ENCODE measurements around the gene HECTD4. TPM values are rescaled to one million over a fixed set of nuclear protein-coding genes. Genes with fewer than 3 reads are reported as not detected.
"Not testable (repeated sequence)": the region's sequence is repeated elsewhere in the genome, so short reads cannot be mapped to it uniquely, and the experiment has no call there.

HECTD4 gene
- total RNA-seq, 2 experiments from 2014 or later, result 39.3 to 47.8 TPM

DNA sequence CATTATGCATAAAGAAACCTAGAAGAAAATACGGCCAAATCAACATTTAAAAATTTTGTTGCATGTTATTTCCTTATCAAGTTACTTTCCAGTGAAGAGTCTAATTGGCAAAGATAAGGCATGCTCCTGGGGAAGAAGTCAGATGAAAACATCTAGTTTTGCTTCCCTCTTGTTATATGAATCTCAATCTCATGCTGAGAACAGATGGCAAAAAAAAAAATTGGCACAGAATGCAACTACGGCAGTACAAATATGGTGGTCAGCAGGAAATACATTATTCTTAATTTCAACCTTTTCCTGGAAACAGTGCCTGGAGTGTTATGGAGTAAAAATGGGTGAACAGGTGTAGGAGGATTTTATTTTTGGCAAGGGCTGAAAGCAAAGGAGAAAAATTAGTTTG is 32.8 kb downstream of the HECTD4 start:
- POLR2A ChIA-PET, result no interaction called here

DNA sequence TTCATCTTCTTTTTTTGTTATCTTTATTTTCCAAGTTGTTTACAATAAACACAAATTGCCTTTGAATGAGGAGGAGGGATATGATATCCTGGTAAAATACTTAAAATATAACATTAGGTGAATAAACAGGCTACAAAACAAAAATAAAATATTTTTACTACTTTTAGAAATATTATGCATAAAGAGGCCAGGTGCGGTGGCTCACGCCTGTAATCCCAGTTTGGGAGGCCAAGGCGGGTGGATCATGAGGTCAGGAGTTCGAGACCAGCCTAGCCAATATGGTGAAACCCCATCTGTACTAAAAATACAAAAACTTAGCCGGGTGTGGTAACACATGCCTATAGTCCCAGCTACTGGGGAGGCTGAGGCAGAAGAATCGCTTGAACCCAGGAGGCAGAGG is 33.3 kb downstream of the HECTD4 start:
- ATAC-seq; POLR2A ChIA-PET; DNase-seq; H3K27me3 Mint-ChIP-seq (ENCODE audit: low read depth); H3K36me3 Mint-ChIP-seq (ENCODE audit: low read depth); H3K27ac Mint-ChIP-seq; H3K9me3 Mint-ChIP-seq (ENCODE audit: insufficient read depth); H3K4me3 Mint-ChIP-seq: not testable (repeated sequence)
- peaks cover 27% of the 10 kb centered on the region for H3K4me1 Mint-ChIP-seq (ENCODE audit: low read depth)
- CTCF ChIA-PET, result interaction anchor here (1.1 kb wide), 1 partner anchor 38 kb away, joined by 3 read pairs; no protein-coding TSS in a partner anchor

More for the DNA sequence above, 32.8 kb downstream of the HECTD4 start:
- Mint-ChIP-seq H3K27me3 (ENCODE audit: low read depth) (no peaks in the 10 kb centered on the region), H3K4me1 (ENCODE audit: low read depth) (peaks cover 27% of the 10 kb centered on the region), H3K4me3 (no peak overlapping the region), H3K27ac (no peak overlapping the region), H3K9me3 (ENCODE audit: insufficient read depth) (no peaks in the 10 kb centered on the region), H3K36me3 (ENCODE audit: low read depth) (no peaks in the 10 kb centered on the region)
- DNase-seq (no peak), ATAC-seq (no peak)
- CTCF ChIA-PET, result no interaction called here

DNA sequence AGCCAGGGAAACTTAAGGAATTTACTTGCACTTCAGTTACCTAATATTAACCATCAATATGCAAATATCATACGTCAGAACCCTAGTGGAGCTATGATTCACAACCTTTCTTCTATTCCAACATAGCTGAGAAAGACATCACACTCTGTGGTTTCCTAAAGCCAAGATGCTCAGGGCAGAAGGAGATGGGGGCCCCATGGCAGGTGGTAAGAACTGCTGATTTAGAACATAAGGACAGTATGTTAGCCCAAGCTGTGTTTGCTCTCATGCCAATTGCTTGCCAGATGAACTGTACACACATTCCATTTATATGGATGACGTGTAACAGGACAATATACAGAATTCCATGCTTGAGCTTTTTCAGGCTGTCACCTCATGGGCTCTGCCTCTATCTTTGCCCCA is 34.6 kb downstream of the HECTD4 start:
- ATAC-seq, result no peak
- H3K9me3 Mint-ChIP-seq (ENCODE audit: insufficient read depth), result no peaks in the 10 kb centered on the region

DNA sequence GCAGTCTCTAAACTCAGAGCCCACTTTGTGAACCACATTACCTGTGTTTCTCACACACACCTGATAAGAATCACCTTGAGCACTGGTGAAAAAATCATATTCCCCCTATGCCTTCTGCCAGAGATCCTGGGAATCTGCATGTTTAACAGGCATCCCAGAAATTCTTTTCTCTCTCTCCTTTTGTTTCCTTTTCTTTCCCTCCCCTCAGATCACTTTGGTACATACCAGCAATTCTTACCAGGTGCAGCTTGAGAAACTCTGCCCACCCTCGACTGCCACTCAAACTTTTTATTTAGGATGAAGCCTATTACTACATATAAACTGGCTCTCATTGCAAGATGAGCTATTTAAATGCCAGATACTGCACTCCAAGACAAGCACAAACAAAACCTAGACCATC is 36.0 kb downstream of the HECTD4 start:
- no peak for DNase-seq
- H3K36me3 Mint-ChIP-seq (ENCODE audit: low read depth), result no peaks in the 10 kb centered on the region
- ATAC-seq, result no peak
- POLR2A ChIA-PET, result interaction anchor here (0.7 kb wide), 1 partner anchor 119 kb away, joined by 3 read pairs; no protein-coding TSS in a partner anchor
- peaks cover 28% of the 10 kb centered on the region for H3K4me1 Mint-ChIP-seq (ENCODE audit: low read depth)
- H3K9me3 Mint-ChIP-seq (ENCODE audit: insufficient read depth), result no peaks in the 10 kb centered on the region
- CTCF ChIA-PET, result no interaction called here
- no peak overlapping the region for H3K27ac Mint-ChIP-seq
- H3K4me3 Mint-ChIP-seq, result no peak overlapping the region
- H3K27me3 Mint-ChIP-seq (ENCODE audit: low read depth), result no peaks in the 10 kb centered on the region

More for the DNA sequence above, 34.6 kb downstream of the HECTD4 start:
- H3K27ac Mint-ChIP-seq, result no peak overlapping the region
- DNase-seq, result no peak
- ChIA-PET POLR2A (no interaction called here), CTCF (no interaction called here)
- no peaks in the 10 kb centered on the region for H3K27me3 Mint-ChIP-seq (ENCODE audit: low read depth)
- H3K4me3 Mint-ChIP-seq, result no peak overlapping the region
- no peaks in the 10 kb centered on the region for H3K36me3 Mint-ChIP-seq (ENCODE audit: low read depth)
- peaks cover 26% of the 10 kb centered on the region for H3K4me1 Mint-ChIP-seq (ENCODE audit: low read depth)

DNA sequence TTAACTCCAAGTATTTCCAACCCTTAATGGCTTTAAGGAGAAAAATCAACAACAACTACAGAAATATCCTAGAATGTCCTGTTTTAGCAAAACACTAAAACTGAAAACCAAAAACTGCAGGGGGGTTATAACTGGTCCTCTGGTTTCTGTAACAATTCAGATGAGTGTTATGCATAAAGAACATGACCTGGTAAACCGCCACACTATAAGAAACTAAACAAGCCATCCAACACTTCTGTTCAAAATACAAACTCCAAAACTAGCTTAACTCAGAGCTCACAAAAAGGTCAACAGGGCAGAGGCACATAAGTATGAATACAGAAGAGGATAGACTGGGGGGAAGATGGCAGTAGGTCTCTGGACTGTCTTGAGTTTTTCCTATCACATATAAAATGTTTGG is 38.0 kb downstream of the HECTD4 start:
- ATAC-seq, result no peak
- ChIA-PET POLR2A (no interaction called here), CTCF (no interaction called here)
- Mint-ChIP-seq H3K4me1 (ENCODE audit: low read depth) (peaks cover 25% of the 10 kb centered on the region), H3K9me3 (ENCODE audit: insufficient read depth) (no peaks in the 10 kb centered on the region), H3K4me3 (no peak overlapping the region), H3K36me3 (ENCODE audit: low read depth) (no peaks in the 10 kb centered on the region), H3K27me3 (ENCODE audit: low read depth) (no peaks in the 10 kb centered on the region), H3K27ac (no peak overlapping the region)
- DNase-seq, result no peak

DNA sequence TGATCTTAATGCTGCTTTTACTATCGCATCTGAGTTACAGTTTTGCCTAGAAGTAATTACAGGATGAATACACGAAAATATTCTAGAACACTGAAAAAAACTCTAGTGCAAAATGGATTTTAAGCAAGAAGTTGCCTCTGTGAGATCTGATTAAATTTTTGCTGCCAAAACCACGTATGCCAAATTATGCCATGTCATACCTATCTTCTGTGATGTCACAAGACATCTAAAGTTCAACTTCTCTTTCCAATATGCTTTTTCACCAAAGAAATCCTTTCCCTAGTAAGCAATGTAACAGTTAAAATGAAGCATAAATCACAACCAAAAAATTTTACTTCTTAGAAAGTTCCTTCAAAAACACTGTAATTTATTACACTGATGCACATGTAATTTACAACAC is 39.6 kb downstream of the HECTD4 start:
- DNase-seq, result no peak
- CTCF ChIA-PET, result no interaction called here

DNA sequence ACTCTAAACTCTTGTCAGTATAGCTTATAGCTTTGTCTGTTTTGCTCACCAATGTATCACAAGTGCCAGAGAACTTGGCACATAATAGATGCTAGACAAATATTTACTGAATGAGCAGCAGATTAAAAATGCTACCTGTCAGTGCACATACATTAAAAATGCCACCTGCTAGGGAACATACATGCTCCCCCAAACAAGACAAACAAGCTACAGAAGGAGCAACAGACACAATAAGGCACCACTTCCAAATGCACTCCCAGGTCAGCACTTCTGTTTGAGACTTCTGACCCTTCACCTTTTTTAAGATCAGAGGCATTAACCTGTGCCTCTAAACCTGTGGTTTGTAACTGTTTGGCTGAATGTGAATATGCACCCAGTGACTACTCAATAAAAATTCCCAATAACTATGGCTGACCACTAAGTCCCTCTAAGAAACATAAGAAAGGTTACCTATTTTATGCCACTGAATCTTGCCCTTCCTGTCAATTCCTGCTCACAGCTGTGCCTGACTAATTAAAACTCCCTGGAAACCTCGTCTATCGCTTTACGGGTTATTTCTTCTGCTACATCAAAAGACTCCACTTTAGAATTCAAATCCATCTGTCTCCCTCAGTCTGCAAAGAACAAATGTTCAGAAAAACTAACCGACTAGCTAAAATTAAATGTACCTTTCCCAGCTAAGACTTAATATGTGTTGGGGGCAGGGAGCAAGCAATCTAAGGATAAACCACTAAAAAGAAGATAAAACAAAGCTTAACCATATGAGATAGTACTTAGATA is 41.0 kb downstream of the HECTD4 start:
- no peaks in the 10 kb centered on the region for H3K27me3 Mint-ChIP-seq (ENCODE audit: low read depth)
- no peak overlapping the region for H3K4me3 Mint-ChIP-seq
- H3K36me3 Mint-ChIP-seq (ENCODE audit: low read depth), result no peaks in the 10 kb centered on the region
- H3K27ac Mint-ChIP-seq, result no peak overlapping the region
- POLR2A ChIA-PET, result no interaction called here
- CTCF ChIA-PET, result interaction anchor here (0.6 kb wide), 1 partner anchor 82 kb away, joined by 3 read pairs; no protein-coding TSS in a partner anchor
- peaks cover 18% of the 10 kb centered on the region for H3K4me1 Mint-ChIP-seq (ENCODE audit: low read depth)
- ATAC-seq (no peak), DNase-seq (no peak)
- H3K9me3 Mint-ChIP-seq (ENCODE audit: insufficient read depth), result no peaks in the 10 kb centered on the region

More for the DNA sequence above, 39.6 kb downstream of the HECTD4 start:
- H3K27ac Mint-ChIP-seq, result no peak overlapping the region
- H3K9me3 Mint-ChIP-seq (ENCODE audit: insufficient read depth), result no peaks in the 10 kb centered on the region
- H3K4me1 Mint-ChIP-seq (ENCODE audit: low read depth), result peaks cover 20% of the 10 kb centered on the region
- no peak for ATAC-seq
- POLR2A ChIA-PET, result no interaction called here
- H3K36me3 Mint-ChIP-seq (ENCODE audit: low read depth), result no peaks in the 10 kb centered on the region
- H3K27me3 Mint-ChIP-seq (ENCODE audit: low read depth), result no peaks in the 10 kb centered on the region
- H3K4me3 Mint-ChIP-seq, result no peak overlapping the region

DNA sequence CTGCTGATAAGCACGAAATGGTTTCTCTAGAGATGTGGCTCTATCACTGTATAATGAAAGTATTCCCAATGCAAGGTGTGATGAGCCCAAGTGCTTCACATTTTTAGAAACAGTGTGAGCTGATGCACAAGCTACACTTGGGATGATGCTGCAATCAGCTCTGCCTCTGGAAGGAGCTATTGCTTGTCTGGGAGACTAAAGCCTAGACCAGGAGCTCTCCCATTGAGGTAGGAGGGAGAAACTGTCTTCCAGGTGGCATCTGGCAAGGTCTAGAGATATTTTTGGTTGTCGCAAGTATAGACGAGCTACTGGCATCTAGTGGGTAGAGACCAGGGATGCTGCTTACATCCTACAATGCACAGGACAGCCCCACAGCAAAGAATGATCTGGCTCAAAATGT is 42.0 kb downstream of the HECTD4 start:
- CTCF ChIA-PET, result interaction anchor here (0.9 kb wide), 1 partner anchor 14 kb away, joined by 3 read pairs; no protein-coding TSS in a partner anchor

DNA sequence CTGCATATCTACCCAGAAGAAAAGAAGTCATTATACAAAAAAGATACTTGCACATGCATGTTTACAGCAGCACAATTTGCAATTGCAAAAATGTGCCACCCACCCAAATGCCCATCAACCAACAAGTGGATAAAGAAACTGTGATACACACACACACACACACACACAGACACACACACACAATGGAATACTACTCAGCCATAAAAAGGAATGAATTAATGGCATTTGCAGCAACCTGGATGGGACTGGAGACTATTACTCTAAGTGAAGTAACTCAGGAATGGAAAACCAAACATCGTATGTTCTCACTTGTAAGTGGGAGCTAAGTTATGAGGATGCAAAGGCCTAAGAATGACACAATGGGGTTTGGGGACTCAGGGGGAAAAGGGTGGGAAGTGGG is 47.2 kb downstream of the HECTD4 start:
- ATAC-seq; H3K9me3 Mint-ChIP-seq (ENCODE audit: insufficient read depth); DNase-seq; H3K4me1 Mint-ChIP-seq (ENCODE audit: low read depth); H3K27ac Mint-ChIP-seq; POLR2A ChIA-PET; H3K36me3 Mint-ChIP-seq (ENCODE audit: low read depth); H3K4me3 Mint-ChIP-seq; CTCF ChIA-PET; H3K27me3 Mint-ChIP-seq (ENCODE audit: low read depth): not testable (repeated sequence)

More for the DNA sequence above, 42.0 kb downstream of the HECTD4 start:
- no peak overlapping the region for H3K4me3 Mint-ChIP-seq
- no peak overlapping the region for H3K27ac Mint-ChIP-seq
- peaks cover 8% of the 10 kb centered on the region for H3K4me1 Mint-ChIP-seq (ENCODE audit: low read depth)
- H3K36me3 Mint-ChIP-seq (ENCODE audit: low read depth), result no peaks in the 10 kb centered on the region
- no peak for ATAC-seq
- POLR2A ChIA-PET, result no interaction called here
- no peaks in the 10 kb centered on the region for H3K9me3 Mint-ChIP-seq (ENCODE audit: insufficient read depth)
- DNase-seq, result no peak
- no peaks in the 10 kb centered on the region for H3K27me3 Mint-ChIP-seq (ENCODE audit: low read depth)

DNA sequence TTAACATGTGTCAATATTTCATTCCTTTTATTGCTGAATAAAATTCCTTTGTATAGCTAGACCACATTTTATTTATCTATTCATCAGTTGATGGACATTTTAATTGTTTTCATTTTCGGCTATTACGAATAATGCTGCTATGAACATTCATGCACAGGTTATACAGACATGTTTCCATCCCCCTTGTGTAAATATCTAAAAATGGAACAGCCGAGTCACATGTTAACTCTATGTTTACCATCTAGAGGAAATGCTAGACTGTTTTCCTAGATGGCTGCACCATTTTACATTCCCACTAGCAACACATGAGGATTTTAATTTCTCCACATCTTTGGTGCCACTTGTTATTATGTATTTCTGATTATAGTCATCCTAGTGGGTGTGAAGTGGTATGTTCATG is 49.2 kb downstream of the HECTD4 start:
- POLR2A ChIA-PET, result no interaction called here

DNA sequence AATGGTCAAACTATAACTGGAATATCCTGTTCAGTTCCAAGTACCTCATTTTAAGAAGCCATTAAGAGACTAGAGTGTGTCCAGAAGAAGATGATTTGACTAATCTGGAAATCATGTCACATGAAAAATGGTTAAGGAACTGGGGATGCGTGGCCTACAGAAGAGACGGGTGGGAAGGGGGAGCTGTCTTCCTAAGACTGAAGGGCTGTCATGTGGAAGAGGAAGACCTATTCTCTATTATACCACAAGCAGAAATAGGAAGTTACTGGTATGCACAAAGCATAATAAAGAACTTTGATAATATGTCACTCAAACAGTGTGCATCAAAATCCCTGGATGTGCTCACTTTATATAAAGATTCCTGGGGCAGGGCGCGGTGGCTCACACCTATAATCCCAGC is 50.3 kb downstream of the HECTD4 start:
- H3K27me3 Mint-ChIP-seq (ENCODE audit: low read depth), result no peaks in the 10 kb centered on the region
- no peaks in the 10 kb centered on the region for H3K9me3 Mint-ChIP-seq (ENCODE audit: insufficient read depth)
- H3K36me3 Mint-ChIP-seq (ENCODE audit: low read depth), result peaks cover 5% of the 10 kb centered on the region
- ChIA-PET POLR2A (interaction anchor here (0.6 kb wide), 1 partner anchor 579 kb away, joined by 4 read pairs; no protein-coding TSS in a partner anchor), CTCF (no interaction called here)
- H3K4me3 Mint-ChIP-seq, result no peak overlapping the region
- no peaks in the 10 kb centered on the region for H3K4me1 Mint-ChIP-seq (ENCODE audit: low read depth)
- no peak for DNase-seq
- no peak for ATAC-seq
- H3K27ac Mint-ChIP-seq, result no peak overlapping the region

More for the DNA sequence above, 49.2 kb downstream of the HECTD4 start:
- Mint-ChIP-seq H3K27me3 (ENCODE audit: low read depth) (no peaks in the 10 kb centered on the region), H3K9me3 (ENCODE audit: insufficient read depth) (no peaks in the 10 kb centered on the region), H3K4me1 (ENCODE audit: low read depth) (no peaks in the 10 kb centered on the region), H3K4me3 (no peak overlapping the region), H3K36me3 (ENCODE audit: low read depth) (peaks cover 5% of the 10 kb centered on the region), H3K27ac (no peak overlapping the region)
- DNase-seq (no peak), ATAC-seq (no peak)
- CTCF ChIA-PET, result no interaction called here

DNA sequence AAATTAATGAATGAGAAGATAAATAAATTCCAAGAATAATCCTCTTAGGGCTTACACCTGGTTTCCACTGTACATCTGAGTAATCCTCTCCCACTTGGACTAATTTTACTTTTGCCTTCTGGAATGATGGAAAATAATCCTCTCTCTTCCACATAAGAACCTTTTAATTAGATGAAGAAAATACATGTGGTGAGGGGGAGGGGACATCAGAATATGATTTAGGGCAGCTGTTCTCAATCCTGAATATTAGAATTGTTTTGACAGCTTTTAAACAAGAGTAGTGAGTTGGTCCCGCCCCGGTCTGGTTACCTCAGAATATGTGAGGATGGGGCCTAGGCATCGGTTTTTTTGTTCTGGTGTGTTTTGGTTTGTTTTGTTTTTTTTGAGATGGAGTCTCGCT is 51.5 kb downstream of the HECTD4 start:
- no peak for DNase-seq
- Mint-ChIP-seq H3K4me1 (ENCODE audit: low read depth) (no peaks in the 10 kb centered on the region), H3K9me3 (ENCODE audit: insufficient read depth) (no peaks in the 10 kb centered on the region), H3K36me3 (ENCODE audit: low read depth) (peaks cover 5% of the 10 kb centered on the region), H3K4me3 (no peak overlapping the region), H3K27me3 (ENCODE audit: low read depth) (no peaks in the 10 kb centered on the region), H3K27ac (no peak overlapping the region)
- ChIA-PET CTCF (no interaction called here), POLR2A (no interaction called here)
- ATAC-seq, result no peak

Data from activated CD8-positive, alpha-beta T cell treated with anti-CD3 and anti-CD28 coated beads, Interleukin-2, amount 10 ng/mL, durations not matched to agents 7 days and 5 days (primary cell).